ENCODE results near the gene APIP. TPM values are rescaled to one million over a fixed set of nuclear protein-coding genes. Genes with fewer than 3 reads are reported as not detected.

APIP gene
- total RNA-seq, 1 experiment from 2014 or later, result 31.3 TPM

DNA sequence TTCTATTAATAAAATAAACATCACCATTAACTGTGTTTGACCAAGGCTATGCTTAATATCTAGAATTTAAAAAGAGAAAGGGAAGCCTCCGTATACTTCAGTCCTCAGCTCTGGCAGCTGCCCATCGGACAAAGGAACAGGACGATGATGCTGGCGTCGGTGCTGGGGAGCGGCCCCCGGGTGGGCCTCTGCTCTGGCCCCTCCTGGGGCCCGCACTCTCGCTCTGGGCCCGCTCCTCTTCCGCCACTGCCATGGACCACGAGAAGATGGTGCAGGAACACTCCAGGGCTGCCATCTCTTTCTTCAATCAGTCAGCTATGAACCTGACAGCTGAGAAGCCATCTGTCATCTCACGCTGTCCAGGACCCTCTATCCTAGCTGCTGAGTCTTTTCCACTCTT is 25.5 kb upstream of the APIP start:
- no peaks in the 10 kb centered on the region for H3K27me3 Mint-ChIP-seq (ENCODE audit: low read depth)
- Histone ChIP-seq H3K23ac (ENCODE audit: insufficient read length, low read depth, low read length) (no peak overlapping the region), H3K4me1 (ENCODE audit: insufficient read depth, low read length) (no peaks in the 10 kb centered on the region), H3K56ac (ENCODE audit: insufficient read length, low read depth, low read length) (no peak overlapping the region), H3K14ac (ENCODE audit: insufficient read depth, low read length) (no peak overlapping the region), H2BK120ac (ENCODE audit: low read depth, low read length, poor library complexity, severe bottlenecking) (no peak overlapping the region), H3K23me2 (ENCODE audit: insufficient read length, low read depth, low read length, poor library complexity, severe bottlenecking) (no peaks in the 10 kb centered on the region), H4K20me1 (ENCODE audit: control insufficient read depth, insufficient read depth, insufficient read length) (no peaks in the 10 kb centered on the region), H3K9ac (ENCODE audit: extremely low read depth, insufficient read length, low read length) (no peak overlapping the region), H3T11ph (ENCODE audit: low read length) (no peak overlapping the region), H3K4me2 (ENCODE audit: insufficient read depth, insufficient read length, low read length) (no peak overlapping the region), H4K5ac (ENCODE audit: insufficient read length, low read depth, low read length) (no peak overlapping the region), H4K8ac (replicated peaks; ENCODE audit: insufficient read length, low read depth, low read length) (no peak overlapping the region), H3K27ac (ENCODE audit: insufficient read length, low read depth, low read length) (no peak overlapping the region), H2AFZ (ENCODE audit: low read length) (no peak overlapping the region), H3K4ac (ENCODE audit: low read depth, low read length) (no peak overlapping the region), H2BK20ac (ENCODE audit: low read depth, low read length, poor library complexity, severe bottlenecking) (no peak overlapping the region), H3K79me1 (ENCODE audit: insufficient read depth, low read depth, low read length, poor library complexity, severe bottlenecking) (peaks cover 2% of the 10 kb centered on the region), H2BK15ac (ENCODE audit: low read depth, low read length) (no peak overlapping the region), H2BK5ac (ENCODE audit: insufficient read length, low read length) (no peak overlapping the region), H3K18ac (ENCODE audit: insufficient read length, low read depth, low read length) (no peak overlapping the region), H4K91ac (ENCODE audit: insufficient read length, low read depth, low read length) (no peak overlapping the region), H2AK5ac (ENCODE audit: insufficient read length, low read length) (no peak overlapping the region), H3K27me3 (ENCODE audit: insufficient read depth, low read length) (no peaks in the 10 kb centered on the region), H3K9me3 (ENCODE audit: control insufficient read depth, low read depth, low read length) (no peaks in the 10 kb centered on the region), H2BK12ac (ENCODE audit: insufficient read length, low read depth, low read length) (no peak overlapping the region), H3K79me2 (ENCODE audit: insufficient read depth, low read length) (peaks cover 2% of the 10 kb centered on the region; the same call in 1 of the 2 replicates)
- peaks cover 6 to 7% (median 6%) of the 10 kb centered on the region in 3 experiments; a peak in 6 of 7 replicates for H3K36me3 Mint-ChIP-seq (ENCODE audit: insufficient read depth in 1 of 3, low read depth in 3 of 3)
- peaks cover 3 to 4% of the 10 kb centered on the region in 2 experiments; a peak in 4 of 5 replicates for H3K9me3 Mint-ChIP-seq
- WGBS (ENCODE audit: extremely low coverage, insufficient read length, low lambda C conversion rate), result no CpG with 5 or more reads among the region's 13 CpGs
- H3K4me1 Mint-ChIP-seq, result peaks cover 4 to 9% of the 10 kb centered on the region in 2 experiments; a peak in 3 of 4 replicates
- DNase-seq, result no peak
- TF ChIP-seq, protein P1, sequence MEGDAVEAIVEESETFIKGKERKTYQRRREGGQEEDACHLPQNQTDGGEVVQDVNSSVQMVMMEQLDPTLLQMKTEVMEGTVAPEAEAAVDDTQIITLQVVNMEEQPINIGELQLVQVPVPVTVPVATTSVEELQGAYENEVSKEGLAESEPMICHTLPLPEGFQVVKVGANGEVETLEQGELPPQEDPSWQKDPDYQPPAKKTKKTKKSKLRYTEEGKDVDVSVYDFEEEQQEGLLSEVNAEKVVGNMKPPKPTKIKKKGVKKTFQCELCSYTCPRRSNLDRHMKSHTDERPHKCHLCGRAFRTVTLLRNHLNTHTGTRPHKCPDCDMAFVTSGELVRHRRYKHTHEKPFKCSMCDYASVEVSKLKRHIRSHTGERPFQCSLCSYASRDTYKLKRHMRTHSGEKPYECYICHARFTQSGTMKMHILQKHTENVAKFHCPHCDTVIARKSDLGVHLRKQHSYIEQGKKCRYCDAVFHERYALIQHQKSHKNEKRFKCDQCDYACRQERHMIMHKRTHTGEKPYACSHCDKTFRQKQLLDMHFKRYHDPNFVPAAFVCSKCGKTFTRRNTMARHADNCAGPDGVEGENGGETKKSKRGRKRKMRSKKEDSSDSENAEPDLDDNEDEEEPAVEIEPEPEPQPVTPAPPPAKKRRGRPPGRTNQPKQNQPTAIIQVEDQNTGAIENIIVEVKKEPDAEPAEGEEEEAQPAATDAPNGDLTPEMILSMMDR (conservative IDR thresholded peaks at IDR 0.05), result no peak
- H3K4me3 Mint-ChIP-seq, result no peak overlapping the region
- no peak overlapping the region for H3K27ac Mint-ChIP-seq
